Kidney (tissue), 14 donors: ENCODE data around the gene TTC39C. TPM values are rescaled to one million over a fixed set of nuclear protein-coding genes. Genes with fewer than 3 reads are reported as not detected.

Experiments used
- DNase-seq, 5 donors: peaks; one replicate each; pipeline ENCODE4 v3.0.0-alpha.2; 2013 to 2020
- FAIRE-seq: peaks from 2 replicates; lab custom pipeline; 2012; peaks lifted over from hg19 to GRCh38; lab: Jason Lieb, UNC
- H3K27ac ChIP-seq, 2 donors: one replicate each; pipeline ENCODE4 v1.7.0; 2013; ENCODE audit warnings: low read depth in 2 of 2, low read length in 2 of 2, inconsistent platforms in 1 of 2
- H3K27me3 ChIP-seq: one replicate; pipeline ENCODE4 v1.7.1; 2013; ENCODE audit warnings: low read length, inconsistent platforms; ENCODE audit not compliant: control insufficient read depth, insufficient read depth
- H3K36me3 ChIP-seq, 3 donors: one replicate each; pipeline versions ENCODE4 v1.7.0 to v1.7.1; 2013; ENCODE audit warnings: low read length in 3 of 3, control low read depth in 1 of 3, inconsistent platforms in 1 of 3; ENCODE audit not compliant: insufficient read depth in 3 of 3, control insufficient read depth in 2 of 3
- H3K4me1 ChIP-seq, 3 donors: one replicate each; pipeline versions ENCODE4 v1.7.0 to v1.7.1; 2013; ENCODE audit warnings: low read length in 3 of 3, inconsistent platforms in 1 of 3, low read depth in 1 of 3; ENCODE audit not compliant: control insufficient read depth in 2 of 3, insufficient read depth in 2 of 3
- H3K4me3 ChIP-seq, 3 donors: one replicate each; pipeline versions ENCODE4 v1.7.0 to v1.8.1; 2013; ENCODE audit warnings: low read length in 3 of 3, control low read depth in 1 of 3, inconsistent platforms in 1 of 3
- H3K9ac ChIP-seq, 3 donors: one replicate each; pipeline versions ENCODE4 v1.7.0 to v1.7.1; 2013; ENCODE audit warnings: low read length in 3 of 3, control low read depth in 1 of 3, inconsistent platforms in 1 of 3
- H3K9me3 ChIP-seq, 3 donors: one replicate each; pipeline versions ENCODE4 v1.7.0 to v1.7.1; 2013; ENCODE audit warnings: low read length in 3 of 3, control low read depth in 1 of 3, inconsistent platforms in 1 of 3; ENCODE audit not compliant: control insufficient read depth in 2 of 3, insufficient read depth in 1 of 3
- intact Hi-C: fragments of 100-400 bp; cut with DNase I; formaldehyde crosslinking; loops from one replicate; pipeline ENCODE4 v1.11.1; 2022
- polyA plus RNA-seq: library from polyadenylated mRNA; stranded (reverse); fragments of 350-450 nt; fragmentation: Illumina TruSeq; extraction: RNeasy Lipid Tissue Mini Kit (QIAGEN cat#74804); gene quantifications from one replicate; pipeline ENCODE4 v1.2.3, GENCODE V29; 2014; ENCODE audit warnings: low read depth, low replicate concordance; ENCODE audit not compliant: insufficient read depth
- total RNA-seq: library from RNA; stranded (reverse); fragmentation: NEBNext Ultra II Directional; extraction: Animal tissue kit (Norgen Biotek cat#: 25700); gene quantifications from one replicate; pipeline ENCODE4 v1.2.1, GENCODE V29; 2021
- TF ChIP-seq, protein P1 (sequence below): IDR thresholded peaks from 3 replicates; pipeline ENCODE4 v1.5.1; 2012; ENCODE audit warnings: mild to moderate bottlenecking, moderate library complexity, borderline replicate concordance; ENCODE audit not compliant: insufficient read depth; ENCODE audit errors: extremely low read depth
- donor health status: control.
- donor health status: control.
- donor health status: control.
- donor health status: control.
- donor health status: control.
- donor health status: DM: yes; HTN: yes; CAD: no.
- donor health status: Normal renal cell carcinoma (clear cell type).

The TTC39C gene
- total and polyA plus RNA-seq, 2 donors from 2014 or later: 2.8 to 17.4 TPM

DNA sequence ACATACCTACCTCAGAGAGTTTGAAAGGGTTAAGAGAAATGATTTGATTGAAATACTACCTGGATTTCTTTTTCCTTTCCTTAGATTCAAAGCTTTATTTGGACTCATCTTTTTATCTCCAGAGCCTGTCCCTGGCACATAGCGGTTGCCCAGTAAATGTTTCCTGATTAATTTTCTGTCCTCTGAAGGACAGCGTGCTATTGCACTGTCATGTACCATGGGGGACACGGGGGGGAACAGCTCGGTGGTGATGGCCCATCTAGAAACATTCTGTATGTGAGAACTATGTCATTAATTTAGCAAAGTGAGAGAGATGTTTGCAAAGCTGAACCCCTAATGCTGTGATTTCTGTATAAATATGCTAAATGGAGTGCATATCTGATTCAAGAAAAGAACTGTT, 97.9 kb downstream of the TTC39C start:
- Histone ChIP-seq H3K27ac (no peak overlapping the region), H3K36me3 (no peaks in the 10 kb centered on the region), H3K27me3 (no peaks in the 10 kb centered on the region), H3K9ac (no peak overlapping the region), H3K9me3 (no peaks in the 10 kb centered on the region), H3K4me3 (no peak overlapping the region), H3K4me1 (no peaks in the 10 kb centered on the region)
- TF ChIP-seq, protein P1, sequence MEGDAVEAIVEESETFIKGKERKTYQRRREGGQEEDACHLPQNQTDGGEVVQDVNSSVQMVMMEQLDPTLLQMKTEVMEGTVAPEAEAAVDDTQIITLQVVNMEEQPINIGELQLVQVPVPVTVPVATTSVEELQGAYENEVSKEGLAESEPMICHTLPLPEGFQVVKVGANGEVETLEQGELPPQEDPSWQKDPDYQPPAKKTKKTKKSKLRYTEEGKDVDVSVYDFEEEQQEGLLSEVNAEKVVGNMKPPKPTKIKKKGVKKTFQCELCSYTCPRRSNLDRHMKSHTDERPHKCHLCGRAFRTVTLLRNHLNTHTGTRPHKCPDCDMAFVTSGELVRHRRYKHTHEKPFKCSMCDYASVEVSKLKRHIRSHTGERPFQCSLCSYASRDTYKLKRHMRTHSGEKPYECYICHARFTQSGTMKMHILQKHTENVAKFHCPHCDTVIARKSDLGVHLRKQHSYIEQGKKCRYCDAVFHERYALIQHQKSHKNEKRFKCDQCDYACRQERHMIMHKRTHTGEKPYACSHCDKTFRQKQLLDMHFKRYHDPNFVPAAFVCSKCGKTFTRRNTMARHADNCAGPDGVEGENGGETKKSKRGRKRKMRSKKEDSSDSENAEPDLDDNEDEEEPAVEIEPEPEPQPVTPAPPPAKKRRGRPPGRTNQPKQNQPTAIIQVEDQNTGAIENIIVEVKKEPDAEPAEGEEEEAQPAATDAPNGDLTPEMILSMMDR: no peak
- DNase-seq (no peak), FAIRE-seq (no peak)
- intact Hi-C loops: no loop called here

DNA sequence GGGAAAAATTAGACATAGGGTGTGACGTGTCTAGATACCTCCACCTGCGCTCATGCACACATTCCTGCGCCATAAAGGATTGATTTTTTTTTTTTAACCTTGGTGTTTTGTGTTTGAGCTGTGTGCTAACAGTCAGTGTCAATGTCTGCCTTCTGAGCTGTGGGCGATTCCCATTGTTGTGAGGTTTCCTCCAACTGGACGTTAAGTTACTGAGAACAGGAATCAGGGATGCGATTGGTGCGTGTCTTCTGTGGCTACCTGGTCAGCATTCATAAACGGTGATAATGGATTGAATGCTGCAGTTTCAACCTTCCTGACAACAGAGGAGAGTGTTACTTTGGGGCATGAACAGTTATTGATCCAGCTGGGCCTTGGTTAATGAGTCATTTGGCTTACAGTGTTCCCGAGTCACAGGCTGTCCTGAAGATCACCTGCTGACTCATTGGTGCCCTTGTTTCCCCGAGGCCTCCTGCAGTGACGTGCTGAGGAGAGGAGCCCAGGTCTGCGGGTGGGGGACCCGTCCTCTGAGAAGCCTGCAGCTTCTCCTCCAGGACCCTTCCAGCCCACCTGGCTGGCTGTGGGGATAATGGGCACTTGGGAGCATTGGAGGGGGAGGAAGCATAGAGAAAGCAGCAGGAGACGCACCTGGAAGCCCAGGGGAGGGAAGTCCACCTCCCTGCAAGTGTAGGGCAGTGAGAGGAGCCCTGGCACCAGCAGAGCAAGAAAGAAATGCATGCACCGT, 98.5 kb downstream of the TTC39C start:
- DNase-seq: no peak

DNA sequence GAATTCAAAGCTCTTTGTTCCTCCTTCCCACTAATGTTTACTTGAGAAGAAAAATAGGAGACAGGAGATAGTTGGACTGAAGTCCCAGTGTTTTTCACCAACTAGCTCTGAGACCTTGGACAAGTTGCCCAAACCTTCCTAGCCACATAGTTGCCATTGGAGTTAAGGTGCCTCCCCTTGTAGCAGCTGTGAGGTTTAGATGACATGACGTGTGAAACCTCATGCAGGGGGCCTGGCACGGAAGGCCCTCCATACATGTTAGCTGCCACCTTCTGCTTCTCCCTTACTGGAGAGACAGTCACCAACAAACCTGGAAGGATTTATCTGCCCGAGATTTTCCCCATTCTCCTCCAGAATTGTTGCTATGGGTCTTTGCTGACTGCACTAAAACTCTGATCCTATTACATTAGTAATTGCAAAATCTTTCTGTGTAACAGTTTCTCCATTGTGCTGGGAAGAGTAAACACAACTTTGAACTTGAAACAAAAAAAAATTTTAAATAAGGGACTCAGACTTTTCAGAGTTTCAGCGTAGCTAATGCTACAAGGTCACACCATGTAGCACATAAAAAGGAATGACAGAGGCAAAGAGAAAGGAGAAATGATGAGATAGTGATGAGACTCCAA, 100.5 kb downstream of the TTC39C start:
- intact Hi-C loops: no loop called here
- DNase-seq (no peak), FAIRE-seq (no peak)
- Histone ChIP-seq H3K4me3 (no peak overlapping the region), H3K27ac (no peak overlapping the region), H3K36me3 (no peaks in the 10 kb centered on the region), H3K27me3 (no peaks in the 10 kb centered on the region), H3K9me3 (no peaks in the 10 kb centered on the region), H3K4me1 (no peaks in the 10 kb centered on the region), H3K9ac (no peak overlapping the region)
- TF ChIP-seq, protein P1: no peak

More for the DNA sequence above, 98.5 kb downstream of the TTC39C start:
- FAIRE-seq: no peak
- Histone ChIP-seq H3K4me3 (no peak overlapping the region), H3K9me3 (no peaks in the 10 kb centered on the region), H3K27me3 (no peaks in the 10 kb centered on the region), H3K4me1 (no peaks in the 10 kb centered on the region), H3K27ac (no peak overlapping the region), H3K9ac (no peak overlapping the region), H3K36me3 (no peaks in the 10 kb centered on the region)
- TF ChIP-seq, protein P1: no peak
- intact Hi-C loops: no loop called here
